ENCODE data around the gene CEP57. TPM values are rescaled to one million over a fixed set of nuclear protein-coding genes. Genes with fewer than 3 reads are reported as not detected.
"Not testable (repeated sequence)": the region's sequence is repeated elsewhere in the genome, so short reads cannot be mapped to it uniquely, and the experiment has no call there.

Gene CEP57
- total RNA-seq, 4 donors from 2014 or later, result 44.5 to 68.5 (median 57.0) TPM

DNA sequence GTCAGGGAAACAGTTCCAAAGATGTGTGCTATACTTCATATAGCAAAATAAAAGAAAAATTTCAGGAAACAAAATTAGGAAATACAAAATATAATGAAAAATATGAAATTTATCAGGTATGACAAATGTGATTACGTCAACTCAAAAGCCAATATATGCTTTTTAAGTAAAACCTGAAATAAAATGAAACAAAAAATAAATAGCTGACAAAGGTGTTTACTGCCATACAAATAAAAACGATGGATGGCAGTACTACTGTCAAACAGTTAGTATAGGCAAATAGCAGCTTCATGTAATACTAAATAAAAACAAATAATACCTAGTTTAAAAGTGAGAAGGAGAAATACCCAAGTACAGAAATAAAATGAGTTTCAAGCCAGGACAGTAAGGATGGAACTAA, 13.7 kb downstream of the CEP57 start:
- Histone ChIP-seq H3K36me3 (peaks cover 0 to 29% (median 0%) of the 10 kb centered on the region in 3 donors), H3K27ac (no peak overlapping the region), H3K4me3 (no peak overlapping the region), H3K4me1 (no peaks in the 10 kb centered on the region), H3K27me3 (no peaks in the 10 kb centered on the region), H3K9me3 (no peaks in the 10 kb centered on the region)
- TF ChIP-seq POLR2A (IDR thresholded peaks at IDR 0.05), result no peak
- no peak for TF ChIP-seq CTCF (IDR thresholded peaks at IDR 0.05)
- DNase-seq, result no peak

- no peaks in the 10 kb centered on the region for H3K4me1 ChIP-seq
- H3K27me3 ChIP-seq, result no peaks in the 10 kb centered on the region
- no peak overlapping the region for H3K4me3 ChIP-seq
- no peak overlapping the region for H3K27ac ChIP-seq
- H3K36me3 ChIP-seq, result peaks cover 0 to 14% (median 0%) of the 10 kb centered on the region in 3 donors
- DNase-seq, result no peak
- no peak for TF ChIP-seq POLR2A (IDR thresholded peaks at IDR 0.05)
- no peak for TF ChIP-seq CTCF (IDR thresholded peaks at IDR 0.05)
- H3K9me3 ChIP-seq, result no peaks in the 10 kb centered on the region
These were observed 15.6 kb downstream of the CEP57 start for GRCh38 chr11:95805869-95806268.

- H3K4me1 ChIP-seq, DNase-seq, H3K27me3 ChIP-seq, H3K9me3 ChIP-seq, H3K27ac ChIP-seq, H3K4me3 ChIP-seq: not testable (repeated sequence)
- H3K36me3 ChIP-seq, result peaks cover 0 to 14% (median 0%) of the 10 kb centered on the region in 3 donors
These were observed 16.2 kb downstream of the CEP57 start for GRCh38 chr11:95806464-95806863.

DNA sequence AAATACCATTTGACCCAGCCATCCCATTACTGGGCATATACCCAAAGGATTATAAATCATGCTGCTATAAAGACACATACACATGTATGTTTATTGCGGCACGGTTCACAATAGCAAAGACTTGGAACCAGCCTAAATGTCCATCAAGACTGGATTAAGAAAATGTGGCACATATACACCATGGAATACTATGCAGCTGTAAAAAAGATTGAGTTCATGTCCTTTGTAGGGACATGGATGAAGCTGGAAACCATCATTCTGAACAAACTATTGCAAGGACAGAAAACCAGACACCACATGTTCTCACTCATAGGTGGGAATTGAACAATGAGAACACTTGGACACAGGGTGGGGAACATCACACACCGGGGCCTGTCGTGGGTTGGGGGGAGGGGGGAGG, 20.8 kb downstream of the CEP57 start:
- not testable (repeated sequence) for H3K4me1 ChIP-seq, H3K27me3 ChIP-seq, H3K4me3 ChIP-seq, DNase-seq, H3K27ac ChIP-seq, H3K9me3 ChIP-seq
- peaks cover 0 to 16% (median 0%) of the 10 kb centered on the region in 3 donors for H3K36me3 ChIP-seq

GRCh38 chr11:95816037-95816436, 25.7 kb downstream of the CEP57 start:
- no peak overlapping the region for H3K4me3 ChIP-seq
- DNase-seq, result no peak
- H3K27me3 ChIP-seq, result no peaks in the 10 kb centered on the region
- no peaks in the 10 kb centered on the region for H3K4me1 ChIP-seq
- no peak overlapping the region for H3K27ac ChIP-seq
- TF ChIP-seq POLR2A (IDR thresholded peaks at IDR 0.05) (no peak), CTCF (IDR thresholded peaks at IDR 0.05) (no peak)
- H3K36me3 ChIP-seq, result peaks cover 0 to 32% (median 0%) of the 10 kb centered on the region in 3 donors
- H3K9me3 ChIP-seq, result no peaks in the 10 kb centered on the region

GRCh38 chr11:95821640-95822039, 31.3 kb downstream of the CEP57 start:
- DNase-seq, result no peak
- Histone ChIP-seq H3K27me3 (no peaks in the 10 kb centered on the region), H3K4me1 (no peaks in the 10 kb centered on the region), H3K9me3 (no peaks in the 10 kb centered on the region), H3K36me3 (peaks cover 0 to 38% (median 0%) of the 10 kb centered on the region in 3 donors), H3K27ac (no peak overlapping the region), H3K4me3 (no peak overlapping the region)
- TF ChIP-seq CTCF (IDR thresholded peaks at IDR 0.05) (no peak), POLR2A (IDR thresholded peaks at IDR 0.05) (no peak)

GRCh38 chr11:95827696-95828095, 37.4 kb downstream of the CEP57 start:
- Histone ChIP-seq H3K27me3 (no peaks in the 10 kb centered on the region), H3K27ac (no peak overlapping the region), H3K9me3 (no peaks in the 10 kb centered on the region), H3K36me3 (peaks cover 0 to 41% (median 0%) of the 10 kb centered on the region in 3 donors), H3K4me3 (no peak overlapping the region), H3K4me1 (no peaks in the 10 kb centered on the region)
- no peak for TF ChIP-seq CTCF (IDR thresholded peaks at IDR 0.05)
- TF ChIP-seq POLR2A (IDR thresholded peaks at IDR 0.05), result no peak
- no peak for DNase-seq
